ENCODE data around the gene OTOL1.

Gene OTOL1

DNA sequence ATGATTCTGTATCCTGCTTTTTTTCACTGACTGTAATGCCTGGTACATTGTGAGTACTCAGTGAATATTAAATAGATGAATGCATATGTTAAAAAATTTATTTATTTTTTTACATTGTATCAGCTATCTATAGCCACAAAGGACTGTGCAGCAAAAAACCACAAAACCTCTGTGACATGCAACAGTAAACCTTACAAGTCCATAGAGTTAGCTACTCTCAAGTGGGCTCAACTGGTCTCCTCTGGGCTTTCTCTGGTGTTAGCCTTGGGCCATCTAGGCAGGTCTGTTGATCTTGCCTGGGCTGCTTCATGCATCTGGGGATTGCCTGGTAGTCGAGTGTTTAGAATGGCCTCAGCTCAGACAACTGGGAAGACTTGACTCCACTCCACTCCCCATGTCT lies 35.3 kb downstream of the OTOL1 start:
- no peak overlapping the region for H3K27ac ChIP-seq (ENCODE audit: low read depth, low read length)
- H3K27me3 ChIP-seq (ENCODE audit: control insufficient read depth in 1 of 2, insufficient read depth in 2 of 2, low read length in 2 of 2), result no peaks in the 10 kb centered on the region
- H3K36me3 ChIP-seq (ENCODE audit: control insufficient read depth in 1 of 2, insufficient read depth in 2 of 2, low read length in 2 of 2), result no peaks in the 10 kb centered on the region
- H3K4me3 ChIP-seq (ENCODE audit: low read depth in 1 of 2, low read length in 2 of 2), result no peak overlapping the region
- H3K4me1 ChIP-seq (ENCODE audit: control insufficient read depth in 1 of 2, insufficient read depth in 2 of 2, low read length in 2 of 2), result no peaks in the 10 kb centered on the region
- no peaks in the 10 kb centered on the region for H3K9me3 ChIP-seq (ENCODE audit: control insufficient read depth in 1 of 2, low read length in 2 of 2)
- H3K9ac ChIP-seq (ENCODE audit: low read depth in 1 of 2, low read length in 2 of 2), result no peak overlapping the region

GRCh38 chr3:161540594-161540993 lies 44.0 kb downstream of the OTOL1 start:
- no peaks in the 10 kb centered on the region for H3K27me3 ChIP-seq (ENCODE audit: control insufficient read depth in 1 of 2, insufficient read depth in 2 of 2, low read length in 2 of 2)
- no peaks in the 10 kb centered on the region for H3K9me3 ChIP-seq (ENCODE audit: control insufficient read depth in 1 of 2, low read length in 2 of 2)
- H3K27ac ChIP-seq (ENCODE audit: low read depth, low read length), result no peak overlapping the region
- no peaks in the 10 kb centered on the region for H3K36me3 ChIP-seq (ENCODE audit: control insufficient read depth in 1 of 2, insufficient read depth in 2 of 2, low read length in 2 of 2)
- no peak overlapping the region for H3K4me3 ChIP-seq (ENCODE audit: low read depth in 1 of 2, low read length in 2 of 2)
- no peak overlapping the region for H3K9ac ChIP-seq (ENCODE audit: low read depth in 1 of 2, low read length in 2 of 2)
- no peaks in the 10 kb centered on the region for H3K4me1 ChIP-seq (ENCODE audit: control insufficient read depth in 1 of 2, insufficient read depth in 2 of 2, low read length in 2 of 2)

- H3K27ac ChIP-seq (ENCODE audit: low read depth, low read length), result no peak overlapping the region
- no peaks in the 10 kb centered on the region for H3K36me3 ChIP-seq (ENCODE audit: control insufficient read depth in 1 of 2, insufficient read depth in 2 of 2, low read length in 2 of 2)
- H3K4me3 ChIP-seq (ENCODE audit: low read depth in 1 of 2, low read length in 2 of 2), result no peak overlapping the region
- no peaks in the 10 kb centered on the region for H3K4me1 ChIP-seq (ENCODE audit: control insufficient read depth in 1 of 2, insufficient read depth in 2 of 2, low read length in 2 of 2)
- H3K27me3 ChIP-seq (ENCODE audit: control insufficient read depth in 1 of 2, insufficient read depth in 2 of 2, low read length in 2 of 2), result no peaks in the 10 kb centered on the region
- no peak overlapping the region for H3K9ac ChIP-seq (ENCODE audit: low read depth in 1 of 2, low read length in 2 of 2)
- H3K9me3 ChIP-seq (ENCODE audit: control insufficient read depth in 1 of 2, low read length in 2 of 2), result no peaks in the 10 kb centered on the region
Measured at GRCh38 chr3:161545824-161546223, 49.2 kb downstream of the OTOL1 start.

- Histone ChIP-seq H3K9me3 (ENCODE audit: control insufficient read depth in 1 of 2, low read length in 2 of 2) (no peaks in the 10 kb centered on the region), H3K27ac (ENCODE audit: low read depth, low read length) (no peak overlapping the region), H3K27me3 (ENCODE audit: control insufficient read depth in 1 of 2, insufficient read depth in 2 of 2, low read length in 2 of 2) (no peaks in the 10 kb centered on the region), H3K4me1 (ENCODE audit: control insufficient read depth in 1 of 2, insufficient read depth in 2 of 2, low read length in 2 of 2) (no peaks in the 10 kb centered on the region), H3K36me3 (ENCODE audit: control insufficient read depth in 1 of 2, insufficient read depth in 2 of 2, low read length in 2 of 2) (no peaks in the 10 kb centered on the region), H3K4me3 (ENCODE audit: low read depth in 1 of 2, low read length in 2 of 2) (no peak overlapping the region), H3K9ac (ENCODE audit: low read depth in 1 of 2, low read length in 2 of 2) (no peak overlapping the region)
Measured at GRCh38 chr3:161548301-161548700, 51.7 kb downstream of the OTOL1 start.

- H3K27ac ChIP-seq (ENCODE audit: low read depth, low read length), result no peak overlapping the region
Measured at GRCh38 chr3:161549261-161549660, 52.7 kb downstream of the OTOL1 start.

DNA sequence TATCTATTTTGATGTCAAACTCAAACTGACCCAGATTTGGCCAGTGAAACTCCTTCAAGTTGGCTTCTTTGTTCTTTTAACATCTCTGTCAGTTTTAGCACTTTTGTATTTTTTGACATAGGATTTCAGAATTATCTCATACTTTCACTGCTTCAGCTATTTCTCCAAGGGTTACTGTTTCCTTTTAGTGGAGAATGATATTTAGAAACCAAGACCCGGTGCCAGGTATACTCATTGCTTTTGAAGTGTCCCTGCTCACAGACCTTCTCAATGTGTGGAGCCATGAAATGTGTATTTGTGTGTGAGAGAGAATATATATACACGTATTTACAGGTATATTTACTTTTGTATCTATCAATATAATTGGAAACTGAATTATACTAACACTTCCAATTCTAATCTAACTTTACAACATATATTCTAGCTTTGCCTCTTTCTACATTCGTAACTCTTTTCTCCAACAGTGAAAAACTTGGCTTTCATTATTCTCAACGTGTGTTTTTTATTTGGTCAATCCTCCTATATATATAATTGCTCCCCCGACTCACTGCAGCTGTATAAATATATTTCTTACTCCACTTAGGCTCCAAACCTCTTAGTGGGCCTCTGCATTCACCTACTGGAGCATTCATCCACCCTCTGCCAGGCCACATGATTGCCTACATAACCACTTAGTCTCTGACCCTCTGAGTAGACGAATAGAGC lies 54.0 kb downstream of the OTOL1 start:
- no peaks in the 10 kb centered on the region for H3K4me1 ChIP-seq (ENCODE audit: control insufficient read depth in 1 of 2, insufficient read depth in 2 of 2, low read length in 2 of 2)
- no peak overlapping the region for H3K4me3 ChIP-seq (ENCODE audit: low read depth in 1 of 2, low read length in 2 of 2)
- no peaks in the 10 kb centered on the region for H3K36me3 ChIP-seq (ENCODE audit: control insufficient read depth in 1 of 2, insufficient read depth in 2 of 2, low read length in 2 of 2)
- peaks cover 0 to 2% of the 10 kb centered on the region in 2 donors for H3K27me3 ChIP-seq (ENCODE audit: control insufficient read depth in 1 of 2, insufficient read depth in 2 of 2, low read length in 2 of 2)
- H3K9ac ChIP-seq (ENCODE audit: low read depth in 1 of 2, low read length in 2 of 2), result no peak overlapping the region
- no peak overlapping the region for H3K27ac ChIP-seq (ENCODE audit: low read depth, low read length)
- H3K9me3 ChIP-seq (ENCODE audit: control insufficient read depth in 1 of 2, low read length in 2 of 2), result no peaks in the 10 kb centered on the region

More at GRCh38 chr3:161549261-161549660, 52.7 kb downstream of the OTOL1 start:
- Histone ChIP-seq H3K9ac (ENCODE audit: low read depth in 1 of 2, low read length in 2 of 2) (no peak overlapping the region), H3K36me3 (ENCODE audit: control insufficient read depth in 1 of 2, insufficient read depth in 2 of 2, low read length in 2 of 2) (no peaks in the 10 kb centered on the region), H3K4me3 (ENCODE audit: low read depth in 1 of 2, low read length in 2 of 2) (no peak overlapping the region), H3K9me3 (ENCODE audit: control insufficient read depth in 1 of 2, low read length in 2 of 2) (no peaks in the 10 kb centered on the region), H3K4me1 (ENCODE audit: control insufficient read depth in 1 of 2, insufficient read depth in 2 of 2, low read length in 2 of 2) (no peaks in the 10 kb centered on the region), H3K27me3 (ENCODE audit: control insufficient read depth in 1 of 2, insufficient read depth in 2 of 2, low read length in 2 of 2) (no peaks in the 10 kb centered on the region)

- H3K36me3 ChIP-seq (ENCODE audit: control insufficient read depth in 1 of 2, insufficient read depth in 2 of 2, low read length in 2 of 2), result no peaks in the 10 kb centered on the region
- no peaks in the 10 kb centered on the region for H3K4me1 ChIP-seq (ENCODE audit: control insufficient read depth in 1 of 2, insufficient read depth in 2 of 2, low read length in 2 of 2)
- no peak overlapping the region for H3K9ac ChIP-seq (ENCODE audit: low read depth in 1 of 2, low read length in 2 of 2)
- no peak overlapping the region for H3K27ac ChIP-seq (ENCODE audit: low read depth, low read length)
- no peaks in the 10 kb centered on the region for H3K9me3 ChIP-seq (ENCODE audit: control insufficient read depth in 1 of 2, low read length in 2 of 2)
- H3K27me3 ChIP-seq (ENCODE audit: control insufficient read depth in 1 of 2, insufficient read depth in 2 of 2, low read length in 2 of 2), result peaks cover 0 to 2% of the 10 kb centered on the region in 2 donors
- H3K4me3 ChIP-seq (ENCODE audit: low read depth in 1 of 2, low read length in 2 of 2), result no peak overlapping the region
Measured at GRCh38 chr3:161551697-161552096, 55.1 kb downstream of the OTOL1 start.

DNA sequence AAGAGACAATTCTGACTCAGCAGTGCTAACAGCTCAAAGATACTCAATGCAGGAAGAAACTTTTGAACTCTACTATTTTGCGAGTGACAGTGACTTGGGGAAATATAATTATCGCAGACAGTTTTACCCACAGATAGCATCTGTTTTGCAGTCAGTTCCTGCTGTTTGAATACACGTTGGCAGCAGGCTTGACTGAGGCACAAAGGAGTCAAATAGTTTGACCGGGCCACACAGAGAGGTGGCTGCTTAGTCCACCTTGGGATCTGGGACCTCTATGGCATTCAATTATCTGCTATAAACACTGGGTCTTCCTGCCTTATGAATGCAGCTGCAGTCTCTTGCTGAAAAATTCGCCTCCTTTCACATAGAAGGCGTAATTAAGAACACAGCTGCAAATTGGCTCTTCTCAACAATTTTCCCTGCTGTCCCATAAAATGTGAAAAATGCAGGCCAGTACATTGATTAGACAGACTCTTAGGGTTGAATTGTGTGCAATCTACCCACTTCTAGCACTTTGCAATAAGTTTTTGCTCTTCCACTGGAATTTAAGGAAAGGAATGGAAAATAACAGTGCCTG lies 56.5 kb downstream of the OTOL1 start:
- Histone ChIP-seq H3K27ac (ENCODE audit: low read depth, low read length) (no peak overlapping the region), H3K4me1 (ENCODE audit: control insufficient read depth in 1 of 2, insufficient read depth in 2 of 2, low read length in 2 of 2) (no peaks in the 10 kb centered on the region), H3K36me3 (ENCODE audit: control insufficient read depth in 1 of 2, insufficient read depth in 2 of 2, low read length in 2 of 2) (no peaks in the 10 kb centered on the region), H3K27me3 (ENCODE audit: control insufficient read depth in 1 of 2, insufficient read depth in 2 of 2, low read length in 2 of 2) (peaks cover 0 to 2% of the 10 kb centered on the region in 2 donors), H3K9ac (ENCODE audit: low read depth in 1 of 2, low read length in 2 of 2) (no peak overlapping the region), H3K4me3 (ENCODE audit: low read depth in 1 of 2, low read length in 2 of 2) (no peak overlapping the region), H3K9me3 (ENCODE audit: control insufficient read depth in 1 of 2, low read length in 2 of 2) (no peaks in the 10 kb centered on the region)
